Tracheal epithelial cell (primary cell): ENCODE data around the gene TCEAL5. TPM values are rescaled to one million over a fixed set of nuclear protein-coding genes. Genes with fewer than 3 reads are reported as not detected.

Experiments used
- total RNA-seq: library from RNA; depleted of rRNA; stranded (reverse); fragments of >200 nt; gene quantifications from 2 replicates; pipeline ENCODE4 v1.2.1, GENCODE V29; 2014

Gene TCEAL5, protein sequence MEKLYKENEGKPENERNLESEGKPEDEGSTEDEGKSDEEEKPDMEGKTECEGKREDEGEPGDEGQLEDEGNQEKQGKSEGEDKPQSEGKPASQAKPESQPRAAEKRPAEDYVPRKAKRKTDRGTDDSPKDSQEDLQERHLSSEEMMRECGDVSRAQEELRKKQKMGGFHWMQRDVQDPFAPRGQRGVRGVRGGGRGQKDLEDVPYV
- total RNA-seq = not detected in 2 replicates

DNA sequence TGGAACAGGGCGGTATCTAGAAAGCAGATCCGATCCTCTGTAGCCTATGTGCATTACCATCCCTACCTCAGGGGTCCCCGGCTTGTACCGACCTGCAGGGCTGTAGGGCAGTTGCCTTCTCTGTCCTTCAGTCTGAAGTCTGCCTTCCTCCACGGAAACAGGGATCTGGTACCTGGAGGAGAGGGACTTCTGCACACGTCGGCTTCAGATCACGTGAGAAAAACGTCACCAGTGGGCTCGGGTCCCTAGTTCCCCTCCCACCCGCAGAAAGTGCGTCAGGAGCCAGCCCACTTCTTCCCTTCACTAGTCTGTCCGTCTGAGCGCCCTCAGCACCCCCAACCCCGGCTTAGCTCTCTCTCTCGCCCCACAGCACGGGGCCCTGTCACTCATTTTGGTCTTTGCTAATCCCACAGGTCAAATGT, at the start of gene TCEAL5:
Gene TCEAL5, minus strand, starts transcription at position 170 of the 422 bp plus-strand sequence. CDS start 2,187 bp downstream, outside the sequence.

DNA sequence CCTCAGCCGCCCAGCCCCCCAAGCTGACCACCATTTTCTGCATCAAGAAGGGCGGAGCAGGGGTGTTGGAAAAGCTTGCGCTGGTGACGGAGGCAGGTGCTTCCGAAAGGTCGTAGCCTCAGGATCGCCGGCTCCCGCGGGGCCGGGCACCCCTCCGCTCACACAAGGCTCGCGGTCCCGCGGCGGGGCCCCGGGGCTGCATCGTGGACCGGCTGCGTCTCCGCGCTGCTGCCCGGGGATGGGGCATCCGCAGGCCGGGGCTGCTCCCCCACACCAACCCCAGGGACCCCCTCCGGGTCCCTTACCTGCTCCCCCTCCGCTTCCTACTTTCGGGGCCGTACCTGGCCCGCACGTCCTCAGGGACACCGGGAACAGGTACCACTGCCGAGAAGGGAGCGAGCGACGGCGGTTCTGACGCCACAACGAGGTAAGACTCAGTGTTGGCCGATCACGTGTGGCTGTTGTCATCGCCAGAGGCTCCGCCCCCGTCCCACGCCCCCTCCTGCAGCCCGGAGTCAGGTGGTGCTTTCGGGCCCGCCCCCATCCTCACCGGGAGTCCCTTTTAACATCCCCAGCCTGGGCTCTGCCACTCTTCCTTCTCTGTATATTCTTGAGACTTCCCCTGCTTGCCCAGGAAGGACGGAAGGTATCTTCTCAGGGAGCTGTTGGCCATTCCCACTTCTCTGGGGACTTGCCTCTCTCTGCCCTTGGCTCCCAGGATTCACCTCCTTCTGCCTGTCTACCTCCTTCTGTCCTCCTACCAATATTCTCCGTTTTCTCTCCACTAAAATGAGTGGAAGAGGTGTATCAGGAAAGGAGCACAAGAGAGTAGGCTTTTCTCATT, 34.2 kb upstream of the TCEAL5 start, which contains the start of gene BEX2:
Gene BEX2, minus strand, starts transcription at position 436 of the 844 bp plus-strand sequence. CDS start 1,014 bp downstream, outside the sequence.

DNA sequence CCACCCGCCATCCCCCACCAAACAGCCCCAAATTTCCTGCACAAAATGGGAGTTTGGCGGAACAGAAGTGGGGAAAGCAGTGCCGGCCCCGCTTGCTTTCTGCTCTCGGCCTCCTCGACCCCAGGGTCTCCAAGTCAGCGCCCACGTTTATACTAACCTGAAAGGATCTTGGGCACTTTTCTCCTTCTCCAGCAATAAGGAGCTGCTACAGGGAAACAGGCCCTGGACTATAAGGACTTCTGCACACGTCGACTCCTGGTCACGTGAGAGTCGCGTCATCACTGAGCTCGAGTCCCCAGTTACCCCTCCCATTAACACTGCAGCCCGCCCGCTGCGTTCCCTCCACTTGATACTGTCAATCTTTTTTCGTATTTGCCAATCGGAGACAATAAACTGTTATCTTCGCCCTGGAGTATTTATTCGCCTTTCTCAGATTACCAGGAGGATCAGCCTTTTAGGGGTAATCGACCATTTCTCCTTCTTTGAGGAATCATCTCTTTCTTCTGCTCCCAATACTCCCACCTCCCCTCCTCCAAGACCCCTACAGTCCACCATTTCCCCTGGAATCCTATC, 21.5 kb downstream of the TCEAL5 start, which contains the start of gene TCEAL8:
Gene TCEAL8, minus strand, starts transcription at position 235 of the 573 bp plus-strand sequence. CDS start 1,176 bp downstream, outside the sequence.

Other genes starting within 250 kb of the TCEAL5 start
- gene BEX1, start 212.6 kb downstream of the TCEAL5 start, total RNA-seq = not detected in 2 replicates
- not detected in 2 replicates for gene NXF3, start 183.6 kb downstream of the TCEAL5 start, total RNA-seq
- 12.8 and 22.7 TPM in 2 replicates for gene BEX4, start 61.6 kb downstream of the TCEAL5 start, total RNA-seq
- gene TCEAL8, start 21.6 kb downstream of the TCEAL5 start, total RNA-seq = 61.7 and 84.8 TPM in 2 replicates
- 29.4 and 32.5 TPM in 2 replicates for gene BEX2, start 34.2 kb upstream of the TCEAL5 start, total RNA-seq
- 3.9 and 4.0 TPM in 2 replicates for gene TCEAL7, start 53.5 kb upstream of the TCEAL5 start, total RNA-seq
- 35.4 and 50.8 TPM in 2 replicates for gene TCEAL9, start 79.8 kb upstream of the TCEAL5 start, total RNA-seq
- 88.2 and 133 TPM in 2 replicates for gene BEX3, start 99.8 kb upstream of the TCEAL5 start, total RNA-seq
- gene RAB40A, start 242.7 kb upstream of the TCEAL5 start, total RNA-seq = not detected in 2 replicates